ENCODE results near the gene HDAC8.
A peak's percentile ranks its signal among the peaks of the same experiment; 100 is the strongest.
"Not testable (repeated sequence)": the region's sequence is repeated elsewhere in the genome, so short reads cannot be mapped to it uniquely, and the experiment has no call there.

Gene HDAC8

DNA sequence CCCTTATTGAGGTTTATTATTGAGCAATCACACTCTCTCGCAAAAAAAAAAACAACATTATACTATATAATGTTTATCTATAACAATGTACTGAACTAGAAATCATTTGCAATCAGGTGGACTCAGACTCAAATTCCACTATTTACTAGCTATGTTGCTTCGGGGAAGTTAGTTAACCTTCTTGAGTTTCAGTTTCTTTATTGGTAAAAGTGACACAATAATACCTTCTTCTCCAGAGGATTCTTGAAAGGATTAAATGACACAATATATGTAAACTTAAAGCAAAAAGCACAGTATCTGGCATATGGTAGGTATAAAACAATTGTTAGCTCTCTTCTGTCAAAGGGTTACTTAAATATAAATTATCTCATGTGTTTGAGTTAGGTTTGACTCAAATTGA, 31.5 kb upstream of the HDAC8 start:
- no peak overlapping the region for H3K27ac ChIP-seq
- no peak for TF ChIP-seq ZFX (IDR thresholded peaks at IDR 0.05)
- TF ChIP-seq, protein P1, sequence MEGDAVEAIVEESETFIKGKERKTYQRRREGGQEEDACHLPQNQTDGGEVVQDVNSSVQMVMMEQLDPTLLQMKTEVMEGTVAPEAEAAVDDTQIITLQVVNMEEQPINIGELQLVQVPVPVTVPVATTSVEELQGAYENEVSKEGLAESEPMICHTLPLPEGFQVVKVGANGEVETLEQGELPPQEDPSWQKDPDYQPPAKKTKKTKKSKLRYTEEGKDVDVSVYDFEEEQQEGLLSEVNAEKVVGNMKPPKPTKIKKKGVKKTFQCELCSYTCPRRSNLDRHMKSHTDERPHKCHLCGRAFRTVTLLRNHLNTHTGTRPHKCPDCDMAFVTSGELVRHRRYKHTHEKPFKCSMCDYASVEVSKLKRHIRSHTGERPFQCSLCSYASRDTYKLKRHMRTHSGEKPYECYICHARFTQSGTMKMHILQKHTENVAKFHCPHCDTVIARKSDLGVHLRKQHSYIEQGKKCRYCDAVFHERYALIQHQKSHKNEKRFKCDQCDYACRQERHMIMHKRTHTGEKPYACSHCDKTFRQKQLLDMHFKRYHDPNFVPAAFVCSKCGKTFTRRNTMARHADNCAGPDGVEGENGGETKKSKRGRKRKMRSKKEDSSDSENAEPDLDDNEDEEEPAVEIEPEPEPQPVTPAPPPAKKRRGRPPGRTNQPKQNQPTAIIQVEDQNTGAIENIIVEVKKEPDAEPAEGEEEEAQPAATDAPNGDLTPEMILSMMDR (conservative IDR thresholded peaks at IDR 0.05): no peak

DNA sequence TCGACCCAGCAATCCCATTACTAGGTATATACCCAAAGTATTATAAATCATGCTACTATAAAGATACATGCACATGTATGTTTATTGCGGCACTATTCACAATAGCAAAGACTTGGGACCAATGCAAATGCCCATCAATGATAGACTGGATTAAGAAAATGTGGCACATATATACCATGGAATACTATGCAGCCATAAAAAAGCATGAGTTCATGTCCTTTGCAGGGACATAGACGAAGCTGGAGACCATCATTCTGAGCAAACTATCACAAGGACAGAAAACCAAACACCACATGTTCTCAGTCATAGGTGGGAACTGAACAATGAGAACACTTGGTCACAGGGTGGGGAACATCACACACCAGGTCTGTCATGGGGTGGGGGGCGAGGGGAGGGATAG, 18.4 kb upstream of the HDAC8 start:
- H3K27ac ChIP-seq: not testable (repeated sequence)

DNA sequence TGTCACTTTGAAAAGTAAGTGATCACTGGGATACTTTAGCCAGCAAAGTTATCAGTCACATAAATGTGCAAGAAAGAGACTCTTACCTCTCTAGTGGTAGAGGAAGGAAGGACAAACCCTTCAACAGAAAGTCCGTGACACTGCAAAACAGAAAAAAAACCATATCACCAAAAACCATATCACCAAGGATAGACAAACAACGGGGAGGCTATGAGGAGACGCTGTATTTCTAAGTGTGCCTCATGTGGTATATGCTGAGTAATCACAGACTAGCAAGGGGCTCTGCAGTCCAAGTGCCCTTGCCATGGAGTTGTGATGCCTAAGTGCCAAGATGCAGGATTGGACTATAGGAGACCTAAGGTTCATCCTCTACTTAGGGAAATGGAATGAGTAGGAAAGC, 11.5 kb upstream of the HDAC8 start:
- TF ChIP-seq, protein P1 (conservative IDR thresholded peaks at IDR 0.05): no peak
- TF ChIP-seq ZFX (IDR thresholded peaks at IDR 0.05): no peak
- H3K27ac ChIP-seq: no peak overlapping the region

DNA sequence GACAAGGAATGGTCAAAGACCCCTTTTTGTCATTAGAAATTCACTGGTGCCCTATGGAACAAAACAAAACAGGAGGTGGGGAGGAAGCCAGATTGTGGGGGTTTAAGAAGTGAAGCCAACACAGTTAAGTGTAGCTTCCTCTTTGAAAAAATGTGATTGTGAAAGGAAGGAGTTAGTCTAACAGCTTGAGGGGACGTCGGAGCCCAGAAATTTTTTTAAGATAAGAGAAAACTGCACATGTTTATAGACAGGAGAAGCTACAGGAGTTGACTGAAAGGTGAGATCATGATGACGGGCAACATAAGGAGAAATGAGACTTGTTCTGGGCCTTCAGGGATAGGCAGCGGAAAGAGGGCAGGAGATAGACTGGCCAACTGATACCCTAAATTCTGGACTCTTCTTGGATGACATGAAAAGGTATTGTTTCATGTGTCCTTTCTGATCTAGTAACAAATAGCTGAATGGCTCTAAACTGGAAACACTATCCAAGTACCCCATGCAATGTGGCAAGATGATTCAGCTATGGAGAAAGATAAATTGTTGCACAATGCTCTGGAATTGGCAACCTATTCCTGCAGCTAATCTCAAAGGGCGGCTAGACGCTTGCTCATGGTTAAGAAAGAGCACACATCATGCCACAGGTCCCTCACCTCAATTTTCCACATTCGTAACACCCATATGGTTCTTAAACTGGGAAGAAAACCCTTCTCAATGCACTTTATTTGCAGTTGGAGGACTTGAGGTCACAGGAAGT, 3.7 kb upstream of the HDAC8 start:
- TF ChIP-seq, protein P1 (conservative IDR thresholded peaks at IDR 0.05): no peak
- TF ChIP-seq ZFX (IDR thresholded peaks at IDR 0.05): no peak
- H3K27ac ChIP-seq: no peak overlapping the region

DNA sequence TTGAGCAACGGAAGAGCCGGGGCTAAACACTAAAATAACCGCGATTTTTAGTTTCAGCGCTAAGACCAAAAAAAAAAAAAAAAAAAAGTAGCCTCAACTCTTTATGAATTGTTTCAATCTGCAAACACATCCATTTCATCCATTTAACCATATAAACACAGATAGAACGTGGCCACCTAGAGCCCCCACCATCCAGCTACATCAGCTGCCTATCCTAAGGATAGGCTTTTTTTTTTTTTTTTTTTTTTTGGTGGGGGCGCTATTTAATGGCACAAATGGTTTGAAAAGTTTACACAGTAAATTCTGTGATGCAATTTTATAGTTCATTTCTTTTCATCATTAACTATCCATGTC, 492 bp upstream of the HDAC8 start:
- peak overlapping the region; percentile 83; the same call in 1 of the 2 replicates for H3K27ac ChIP-seq
- no peak for TF ChIP-seq ZFX (IDR thresholded peaks at IDR 0.05)
- TF ChIP-seq, protein P1 (conservative IDR thresholded peaks at IDR 0.05): peak; percentile 13; the same call in 1 of the 2 replicates

DNA sequence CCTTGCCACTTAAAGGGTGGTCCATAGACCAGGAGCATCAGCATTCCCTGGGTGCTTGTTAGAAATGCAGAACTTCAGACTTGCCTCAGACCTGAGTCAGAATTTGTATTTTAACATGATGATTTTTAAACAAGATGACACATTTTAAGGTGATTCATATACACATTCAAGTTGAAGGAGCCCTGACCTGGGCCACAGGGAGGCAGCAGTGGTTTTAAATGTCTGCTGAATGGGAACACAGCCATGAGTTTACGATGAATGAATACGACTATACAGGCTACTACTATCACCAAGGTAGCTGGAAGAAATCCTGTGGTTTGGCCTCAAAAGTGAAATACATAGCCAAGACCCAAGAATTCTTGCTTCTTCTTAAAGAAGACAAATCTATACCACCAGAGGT, 2.9 kb downstream of the HDAC8 start:
- TF ChIP-seq ZFX (IDR thresholded peaks at IDR 0.05): no peak
- TF ChIP-seq, protein P1 (conservative IDR thresholded peaks at IDR 0.05): no peak
- H3K27ac ChIP-seq: no peak overlapping the region

DNA sequence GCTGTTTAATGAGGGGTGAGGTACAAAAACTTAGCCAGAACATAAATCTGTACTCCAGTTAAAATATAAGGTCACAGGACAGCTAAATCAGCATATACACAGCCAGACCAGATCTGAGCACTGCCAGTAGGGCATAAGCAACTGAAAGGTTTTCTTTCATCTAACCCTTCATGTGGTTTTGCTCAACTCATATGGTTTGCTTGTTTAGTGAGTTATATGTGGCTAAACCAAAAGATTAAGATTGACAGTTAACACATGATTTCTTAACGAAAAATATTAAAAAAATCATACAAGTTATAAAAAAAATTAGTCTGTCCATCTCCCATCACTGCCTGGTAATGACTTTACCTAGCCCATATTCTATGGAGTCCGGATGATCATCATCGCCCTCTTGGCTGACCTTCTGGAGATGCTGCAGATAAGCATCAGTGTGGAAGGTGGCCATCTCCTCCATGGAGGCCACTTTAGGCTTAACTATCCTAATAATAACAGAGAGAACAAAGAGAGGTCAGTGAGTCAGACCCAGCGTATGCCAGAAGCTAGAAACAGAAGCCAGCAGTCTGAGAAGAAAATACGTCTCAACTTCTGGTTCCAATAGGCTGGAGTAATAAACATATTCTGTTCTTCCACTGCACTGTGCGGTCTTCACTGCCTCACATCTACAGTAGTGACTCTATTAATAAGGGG, 4.1 kb downstream of the HDAC8 start:
- H3K27ac ChIP-seq: no peak overlapping the region
- TF ChIP-seq ZFX (IDR thresholded peaks at IDR 0.05): no peak
- TF ChIP-seq, protein P1 (conservative IDR thresholded peaks at IDR 0.05): no peak

Measured in C4-2B (cell line).